Measurements from ENCODE around the gene FMO4.
"Not testable (repeated sequence)": the region's sequence is repeated elsewhere in the genome, so short reads cannot be mapped to it uniquely, and the experiment has no call there.

The FMO4 gene

GRCh38 chr1:171313835-171314320 is at the start of gene FMO4:
Gene FMO4, plus strand, starts transcription at chr1:171314183. Its CDS starts 5,643 bp downstream, at chr1:171319826.
- DNase-seq, result peak; percentile 35

- DNase-seq, result no peak
Observed at GRCh38 chr1:171265686-171266085, 48.3 kb upstream of the FMO4 start.

GRCh38 chr1:171266930-171267329 is 47.1 kb upstream of the FMO4 start:
- no peak for DNase-seq

- no peak for DNase-seq
Observed at GRCh38 chr1:171267391-171267790, 46.6 kb upstream of the FMO4 start.

- no peak for DNase-seq
Observed at GRCh38 chr1:171270806-171271205, 43.2 kb upstream of the FMO4 start.

- no peak for DNase-seq
Observed at GRCh38 chr1:171277534-171277933, 36.4 kb upstream of the FMO4 start.

GRCh38 chr1:171279234-171279633 is 34.7 kb upstream of the FMO4 start:
- no peak for DNase-seq

GRCh38 chr1:171279678-171280077 is 34.3 kb upstream of the FMO4 start:
- no peak for DNase-seq

- DNase-seq, result no peak
Observed at GRCh38 chr1:171280599-171280998, 33.4 kb upstream of the FMO4 start.

GRCh38 chr1:171286032-171286705 is 27.8 kb upstream of the FMO4 start:
- DNase-seq, result no peak

GRCh38 chr1:171290621-171291020 is 23.4 kb upstream of the FMO4 start:
- no peak for DNase-seq

- DNase-seq, result no peak
Observed at GRCh38 chr1:171292799-171293198, 21.2 kb upstream of the FMO4 start.

GRCh38 chr1:171295383-171295782 is 18.6 kb upstream of the FMO4 start:
- not testable (repeated sequence) for DNase-seq

GRCh38 chr1:171295821-171296220 is 18.2 kb upstream of the FMO4 start:
- no peak for DNase-seq

- no peak for DNase-seq
Observed at GRCh38 chr1:171296897-171297296, 17.1 kb upstream of the FMO4 start.

GRCh38 chr1:171298696-171299095 is 15.3 kb upstream of the FMO4 start:
- no peak for DNase-seq

- no peak for DNase-seq
Observed at GRCh38 chr1:171299342-171299741, 14.6 kb upstream of the FMO4 start.

- DNase-seq, result no peak
Observed at GRCh38 chr1:171300401-171300800, 13.6 kb upstream of the FMO4 start.

- DNase-seq, result no peak
Observed at GRCh38 chr1:171310661-171311087, 3.3 kb upstream of the FMO4 start.

GRCh38 chr1:171311771-171312558 is 2.0 kb upstream of the FMO4 start:
- no peak for DNase-seq

- DNase-seq, result no peak
Observed at GRCh38 chr1:171313319-171313834, 606 bp upstream of the FMO4 start.

GRCh38 chr1:171329251-171329650 is 15.3 kb downstream of the FMO4 start:
- no peak for DNase-seq

- DNase-seq, result no peak
Observed at GRCh38 chr1:171334024-171334640, 20.1 kb downstream of the FMO4 start.

GRCh38 chr1:171335964-171336363 is 22.0 kb downstream of the FMO4 start:
- DNase-seq, result no peak
